ENCODE measurements around the gene C1orf116. TPM values are rescaled to one million over a fixed set of nuclear protein-coding genes. Genes with fewer than 3 reads are reported as not detected.

Gene C1orf116
- total RNA-seq, 3 donors from 2014 or later (not counting 1 experiment from before 2014, with no cell fraction given), result 0.21 to 0.39 (median 0.30) TPM

DNA sequence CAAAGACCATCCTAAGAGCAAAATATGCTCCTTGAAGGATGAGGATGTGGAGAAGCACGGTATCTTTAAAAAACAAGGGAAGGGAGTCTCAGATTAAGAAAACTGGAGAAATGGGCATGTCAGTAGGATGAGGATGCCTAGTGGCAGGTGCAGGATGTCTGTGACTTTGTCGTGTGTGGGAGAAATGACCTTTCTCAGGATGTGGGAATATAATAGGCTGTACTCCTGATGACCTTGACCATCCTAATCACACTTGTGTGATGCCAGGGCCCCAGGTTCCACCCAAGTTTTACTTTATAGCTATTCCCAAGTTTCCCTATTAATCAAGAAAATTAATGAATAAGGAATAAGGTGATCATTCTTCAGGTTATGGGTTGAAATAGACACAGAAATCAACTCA is 12.9 kb downstream of the C1orf116 start:
- Histone ChIP-seq H3K4me1 (ENCODE audit: control insufficient read depth, insufficient read depth, low read length) (no peaks in the 10 kb centered on the region), H3K9me3 (ENCODE audit: control insufficient read depth, insufficient read depth, low read length) (no peaks in the 10 kb centered on the region), H3K36me3 (ENCODE audit: control insufficient read depth, insufficient read depth, low read length) (no peaks in the 10 kb centered on the region), H3K27ac (ENCODE audit: low read length) (no peak overlapping the region), H3K27me3 (ENCODE audit: control insufficient read depth, insufficient read depth, low read length) (no peaks in the 10 kb centered on the region), H3K4me3 (ENCODE audit: low read length) (no peak overlapping the region)
- Mint-ChIP-seq H3K4me1 (no peaks in the 10 kb centered on the region), H3K27me3 (ENCODE audit: low read depth in 2 of 2) (peaks cover 6 to 24% of the 10 kb centered on the region in 2 donors), H3K9me3 (no peaks in the 10 kb centered on the region), H3K36me3 (no peaks in the 10 kb centered on the region), H3K4me3 (no peak overlapping the region), H3K27ac (no peak overlapping the region)
- WGBS (ENCODE audit: insufficient coverage), result 87% methylated on average over 2 of the region's 2 CpGs
- no peak for TF ChIP-seq CTCF (IDR thresholded peaks at IDR 0.05)
- intact Hi-C loops (cut with micrococcal nuclease), result no loop called here
- ATAC-seq (no peak), DNase-seq (no peak)

- whole genome bisulfite sequencing (ENCODE audit: insufficient coverage), result 79% methylated on average over 2 of the region's 2 CpGs
- no peaks in the 10 kb centered on the region for H3K36me3 ChIP-seq (ENCODE audit: control insufficient read depth, insufficient read depth, low read length)
- H3K9me3 Mint-ChIP-seq, result no peaks in the 10 kb centered on the region
- intact Hi-C loops (cut with micrococcal nuclease), result no loop called here
- no peak for TF ChIP-seq CTCF (IDR thresholded peaks at IDR 0.05)
- no peak for ATAC-seq
- H3K27ac Mint-ChIP-seq, result no peak overlapping the region
- no peaks in the 10 kb centered on the region for H3K9me3 ChIP-seq (ENCODE audit: control insufficient read depth, insufficient read depth, low read length)
- H3K27ac ChIP-seq (ENCODE audit: low read length), result no peak overlapping the region
- no peak overlapping the region for H3K4me3 Mint-ChIP-seq
- no peaks in the 10 kb centered on the region for H3K4me1 Mint-ChIP-seq
- DNase-seq, result no peak
- no peaks in the 10 kb centered on the region for H3K4me1 ChIP-seq (ENCODE audit: control insufficient read depth, insufficient read depth, low read length)
- no peaks in the 10 kb centered on the region for H3K36me3 Mint-ChIP-seq
- peaks cover 11 to 24% of the 10 kb centered on the region in 2 donors for H3K27me3 Mint-ChIP-seq (ENCODE audit: low read depth in 2 of 2)
- no peak overlapping the region for H3K4me3 ChIP-seq (ENCODE audit: low read length)
- no peaks in the 10 kb centered on the region for H3K27me3 ChIP-seq (ENCODE audit: control insufficient read depth, insufficient read depth, low read length)
These were observed 13.4 kb downstream of the C1orf116 start for GRCh38 chr1:207019161-207019560.

- H3K9me3 Mint-ChIP-seq, result no peaks in the 10 kb centered on the region
- H3K4me3 Mint-ChIP-seq, result no peak overlapping the region
- Histone ChIP-seq H3K4me3 (ENCODE audit: low read length) (no peak overlapping the region), H3K27ac (ENCODE audit: low read length) (no peak overlapping the region), H3K9me3 (ENCODE audit: control insufficient read depth, insufficient read depth, low read length) (no peaks in the 10 kb centered on the region), H3K4me1 (ENCODE audit: control insufficient read depth, insufficient read depth, low read length) (no peaks in the 10 kb centered on the region), H3K27me3 (ENCODE audit: control insufficient read depth, insufficient read depth, low read length) (no peaks in the 10 kb centered on the region), H3K36me3 (ENCODE audit: control insufficient read depth, insufficient read depth, low read length) (no peaks in the 10 kb centered on the region)
- ATAC-seq (no peak), DNase-seq (no peak)
- 88% methylated on average over 4 of the region's 4 CpGs for WGBS (ENCODE audit: insufficient coverage)
- intact Hi-C loops (cut with micrococcal nuclease), result no loop called here
- H3K4me1 Mint-ChIP-seq, result no peaks in the 10 kb centered on the region
- TF ChIP-seq CTCF (IDR thresholded peaks at IDR 0.05), result no peak
- no peak overlapping the region for H3K27ac Mint-ChIP-seq
- no peaks in the 10 kb centered on the region for H3K36me3 Mint-ChIP-seq
- H3K27me3 Mint-ChIP-seq (ENCODE audit: low read depth in 2 of 2), result peaks cover 15 to 25% of the 10 kb centered on the region in 2 donors
These were observed 13.8 kb downstream of the C1orf116 start for GRCh38 chr1:207018707-207019106.

Measured in natural killer cell (primary cell).